HG03469 (cell line): ENCODE data around the gene PRR33.
A peak's percentile ranks its signal among the peaks of the same experiment; 100 is the strongest.

Source experiments
- ATAC-seq: cut with Tn5 transposase; IDR thresholded peaks from one replicate; pipeline ENCODE4 v1.9.1; 2021; ENCODE audit warnings: mild to moderate bottlenecking, moderate library complexity, moderate number of reproducible peaks; ENCODE audit not compliant: unreplicated experiment

Gene PRR33

GRCh38 chr11:1852877-1853276 is 38.8 kb downstream of the PRR33 start, which contains the start of gene LSP1:
LSP1 (plus strand) TSS chr11:1853084; CDS start chr11:1853145, 61 bp downstream.
- ATAC-seq = peak; percentile 22

GRCh38 chr11:1852271-1852876 is 39.3 kb downstream of the PRR33 start:
- peak; percentile 0 for ATAC-seq

- no peak for ATAC-seq
Measured at GRCh38 chr11:1851468-1852180, 40.1 kb downstream of the PRR33 start.

GRCh38 chr11:1848640-1849430 is 42.9 kb downstream of the PRR33 start:
- ATAC-seq = no peak

GRCh38 chr11:1847926-1848639 is 43.6 kb downstream of the PRR33 start:
- ATAC-seq = no peak

- no peak for ATAC-seq
Measured at GRCh38 chr11:1847006-1847735, 44.5 kb downstream of the PRR33 start.

GRCh38 chr11:1846453-1846932 is 45.2 kb downstream of the PRR33 start:
- ATAC-seq = no peak

- ATAC-seq = no peak
Measured at GRCh38 chr11:1845561-1846452, 45.9 kb downstream of the PRR33 start.

GRCh38 chr11:1845095-1845429 is 46.6 kb downstream of the PRR33 start:
- ATAC-seq = no peak

GRCh38 chr11:1844221-1845094 is 47.2 kb downstream of the PRR33 start:
- no peak for ATAC-seq

GRCh38 chr11:1843796-1844195 is 47.9 kb downstream of the PRR33 start:
- ATAC-seq = no peak

- ATAC-seq = no peak
Measured at GRCh38 chr11:1843098-1843473, 48.6 kb downstream of the PRR33 start.

GRCh38 chr11:1842149-1843097 is 49.3 kb downstream of the PRR33 start:
- no peak for ATAC-seq

- no peak for ATAC-seq
Measured at GRCh38 chr11:1841511-1842148, 50.1 kb downstream of the PRR33 start.

GRCh38 chr11:1840780-1841480 is 50.8 kb downstream of the PRR33 start:
- no peak for ATAC-seq
